Keratinocyte (primary cell): Measurements from ENCODE around the gene ZNF521. TPM values are rescaled to one million over a fixed set of nuclear protein-coding genes. Genes with fewer than 3 reads are reported as not detected.

Source experiments
- DNase-seq: peaks from one replicate; pipeline ENCODE4 v3.0.0-alpha.2; 2011; ENCODE audit warnings: low read depth, missing footprints, low spot score
- FAIRE-seq: peaks from 2 replicates; lab custom pipeline; 2011; peaks lifted over from hg19 to GRCh38; lab: Jason Lieb, UNC
- H2AFZ ChIP-seq: 2 replicates; pipeline ENCODE4 v1.6.0; 2012; ENCODE audit warnings: low read length, control low read depth, inconsistent platforms; ENCODE audit not compliant: control insufficient read depth
- H3K27ac ChIP-seq: 2 replicates; pipeline ENCODE4 v1.5.1; 2011; ENCODE audit warnings: low read length; ENCODE audit not compliant: control insufficient read depth, insufficient read depth
- H3K27me3 ChIP-seq: 3 replicates; pipeline ENCODE4 v1.6.0; 2011; ENCODE audit warnings: low read length; ENCODE audit not compliant: control insufficient read depth, insufficient read depth; ENCODE audit errors: extremely low read depth
- H3K36me3 ChIP-seq, 2 experiments: 2 replicates in 1 of 2; 3 replicates in 1 of 2; pipeline ENCODE4 v1.5.1; 2011; ENCODE audit warnings: low read length in 2 of 2, mild to moderate bottlenecking in 1 of 2; ENCODE audit not compliant: control insufficient read depth in 2 of 2, insufficient read depth in 2 of 2; ENCODE audit errors: extremely low read depth in 1 of 2
- H3K4me1 ChIP-seq: 3 replicates; pipeline ENCODE4 v1.5.1; 2011; ENCODE audit warnings: low read length; ENCODE audit not compliant: control insufficient read depth, insufficient read depth; ENCODE audit errors: extremely low read depth
- H3K4me2 ChIP-seq: 3 replicates; pipeline ENCODE4 v1.6.0; 2011; ENCODE audit warnings: low read depth, low read length; ENCODE audit not compliant: control insufficient read depth, insufficient read depth; ENCODE audit errors: extremely low read depth
- H3K4me3 ChIP-seq, 3 experiments: fragments of 200-600 bp in 1 of 3; sonication (generic) in 1 of 3; 2 replicates in 2 of 3; 3 replicates in 1 of 3; pipeline ENCODE4 v1.5.1; 2011 to 2016; ENCODE audit warnings: low read length in 3 of 3, mild to moderate bottlenecking in 3 of 3, control low read depth in 2 of 3, inconsistent platforms in 1 of 3, low read depth in 1 of 3, mixed read lengths in 1 of 3, mixed run types in 1 of 3, moderate library complexity in 1 of 3; ENCODE audit not compliant: control insufficient read depth in 2 of 3, insufficient read depth in 2 of 3; ENCODE audit errors: extremely low read depth in 1 of 3
- H3K79me2 ChIP-seq: 2 replicates; pipeline ENCODE4 v1.6.0; 2012; ENCODE audit warnings: low read length; ENCODE audit not compliant: control insufficient read depth, insufficient read depth
- H3K9ac ChIP-seq: 3 replicates; pipeline ENCODE4 v1.6.0; 2011; ENCODE audit warnings: low read length; ENCODE audit not compliant: control insufficient read depth, insufficient read depth; ENCODE audit errors: extremely low read depth
- H3K9me1 ChIP-seq: 3 replicates; pipeline ENCODE4 v1.6.0; 2011; ENCODE audit warnings: low read length; ENCODE audit not compliant: control insufficient read depth, insufficient read depth; ENCODE audit errors: extremely low read depth
- H3K9me3 ChIP-seq: 2 replicates; pipeline ENCODE4 v1.5.1; 2012; ENCODE audit warnings: low read depth, low read length; ENCODE audit not compliant: control insufficient read depth
- H4K20me1 ChIP-seq: 3 replicates; pipeline ENCODE4 v1.6.0; 2011; ENCODE audit warnings: low read length; ENCODE audit not compliant: control insufficient read depth, insufficient read depth; ENCODE audit errors: extremely low read depth
- EZH2 ChIP-seq: IDR thresholded peaks from one replicate; pipeline ENCODE4 v1.6.1; 2012; ENCODE audit warnings: inconsistent platforms, mild to moderate bottlenecking, low read length, moderate library complexity
- dilution Hi-C: fragments of 300-500 bp; cut with MboI; formaldehyde crosslinking; loops from one replicate; pipeline ENCODE4 v1.7.0; 2020; ENCODE audit warnings: low sequenced_read_pairs; ENCODE audit not compliant: extremely low pct_ligation_motif_present
- polyA plus RNA-seq, 5 experiments: library from polyadenylated mRNA; depleted of rRNA in 3 of 5; stranded (reverse) in 3 of 5; stranded (forward) in 1 of 5; unstranded in 1 of 5; fragments of >200 nt; gene quantifications; 1 replicate in 1 of 5; 2 replicates in 3 of 5; 3 replicates in 1 of 5; pipeline versions ENCODE4 v1.2.1 to v1.2.3, GENCODE V29; 2011 to 2012; ENCODE audit warnings: missing spikeins in 2 of 5, low read depth in 1 of 5, low replicate concordance in 1 of 5
- TF ChIP-seq, protein P1 (sequence below), 3 experiments: IDR thresholded peaks in 1 of 3; conservative IDR thresholded peaks in 1 of 3; optimal IDR thresholded peaks in 1 of 3; 2 replicates in 2 of 3; 3 replicates in 1 of 3; pipeline versions ENCODE3 to v1.5.1; 2011; ENCODE audit warnings: low read length in 3 of 3, mild to moderate bottlenecking in 3 of 3, moderate library complexity in 2 of 3, control low read depth in 1 of 3, inconsistent platforms in 1 of 3; ENCODE audit not compliant: insufficient read depth in 2 of 3; ENCODE audit errors: extremely low read depth in 1 of 3

The ZNF521 gene
- polyA plus RNA-seq, 1 donor (not counting 4 experiments of a cell fraction or from before 2014, with no cell fraction given) = 0.07 TPM

DNA sequence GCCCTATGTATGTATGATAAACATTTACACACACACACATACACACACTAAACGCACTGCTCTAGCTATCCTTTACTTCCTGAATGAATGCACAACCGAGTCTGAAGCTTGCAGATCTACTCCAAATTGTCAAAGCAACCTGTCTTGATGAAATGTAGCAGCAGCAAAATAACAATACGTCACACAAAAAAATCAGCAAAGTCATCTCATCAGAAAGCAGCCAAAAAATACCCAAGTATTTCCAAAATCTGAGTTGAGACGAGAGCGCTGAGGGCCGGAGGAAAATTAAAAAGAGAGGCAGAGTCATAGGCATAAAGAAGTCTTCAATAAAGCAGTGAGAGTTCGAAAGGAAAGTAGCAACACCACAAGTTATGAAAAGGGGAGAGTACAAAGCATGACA lies 67.7 kb downstream of the ZNF521 start:
- H3K27me3 ChIP-seq = no peaks in the 10 kb centered on the region
- H2AFZ ChIP-seq = no peak overlapping the region
- H3K36me3 ChIP-seq = no peaks in the 10 kb centered on the region
- no peak for TF ChIP-seq EZH2
- TF ChIP-seq, protein P1, sequence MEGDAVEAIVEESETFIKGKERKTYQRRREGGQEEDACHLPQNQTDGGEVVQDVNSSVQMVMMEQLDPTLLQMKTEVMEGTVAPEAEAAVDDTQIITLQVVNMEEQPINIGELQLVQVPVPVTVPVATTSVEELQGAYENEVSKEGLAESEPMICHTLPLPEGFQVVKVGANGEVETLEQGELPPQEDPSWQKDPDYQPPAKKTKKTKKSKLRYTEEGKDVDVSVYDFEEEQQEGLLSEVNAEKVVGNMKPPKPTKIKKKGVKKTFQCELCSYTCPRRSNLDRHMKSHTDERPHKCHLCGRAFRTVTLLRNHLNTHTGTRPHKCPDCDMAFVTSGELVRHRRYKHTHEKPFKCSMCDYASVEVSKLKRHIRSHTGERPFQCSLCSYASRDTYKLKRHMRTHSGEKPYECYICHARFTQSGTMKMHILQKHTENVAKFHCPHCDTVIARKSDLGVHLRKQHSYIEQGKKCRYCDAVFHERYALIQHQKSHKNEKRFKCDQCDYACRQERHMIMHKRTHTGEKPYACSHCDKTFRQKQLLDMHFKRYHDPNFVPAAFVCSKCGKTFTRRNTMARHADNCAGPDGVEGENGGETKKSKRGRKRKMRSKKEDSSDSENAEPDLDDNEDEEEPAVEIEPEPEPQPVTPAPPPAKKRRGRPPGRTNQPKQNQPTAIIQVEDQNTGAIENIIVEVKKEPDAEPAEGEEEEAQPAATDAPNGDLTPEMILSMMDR (optimal IDR thresholded peaks at IDR 0.05 in 1 of 3, IDR thresholded peaks at IDR 0.05 in 1 of 3, conservative IDR thresholded peaks at IDR 0.05 in 1 of 3; ENCODE audit: extremely low read depth in 1 of 3, insufficient read depth in 2 of 3, low read length in 3 of 3) = no peak
- FAIRE-seq = no peak
- no peaks in the 10 kb centered on the region for H3K9me1 ChIP-seq
- no peaks in the 10 kb centered on the region for H3K9me3 ChIP-seq
- no peak overlapping the region for H3K27ac ChIP-seq
- no peak overlapping the region for H3K4me2 ChIP-seq
- no peaks in the 10 kb centered on the region for H3K79me2 ChIP-seq
- H3K4me1 ChIP-seq = no peaks in the 10 kb centered on the region
- H3K4me3 ChIP-seq = no peak overlapping the region
- no peaks in the 10 kb centered on the region for H4K20me1 ChIP-seq
- no peak for DNase-seq
- dilution Hi-C loops = no loop called here
- H3K9ac ChIP-seq = no peak overlapping the region

DNA sequence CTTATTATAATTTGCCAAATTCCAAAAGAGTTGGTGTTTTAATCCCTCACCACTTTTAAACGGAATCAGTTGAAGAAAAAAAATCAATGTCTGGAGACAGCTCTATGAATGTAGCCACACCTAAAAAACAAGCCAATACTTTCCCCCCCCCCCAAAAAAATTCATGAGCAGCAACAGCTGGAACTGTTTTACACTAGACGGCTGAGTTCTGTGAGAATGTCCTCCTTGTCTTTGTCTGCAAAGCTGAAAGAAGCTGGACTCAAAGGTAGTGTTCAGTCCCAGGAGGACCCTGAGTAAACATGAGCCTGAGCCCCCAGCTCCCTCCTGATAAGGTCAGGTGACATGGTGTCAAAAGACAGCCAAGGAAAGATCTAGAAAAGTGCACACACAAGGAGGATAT lies 68.2 kb downstream of the ZNF521 start:
- no peak for TF ChIP-seq EZH2
- TF ChIP-seq, protein P1 (optimal IDR thresholded peaks at IDR 0.05 in 1 of 3, IDR thresholded peaks at IDR 0.05 in 1 of 3, conservative IDR thresholded peaks at IDR 0.05 in 1 of 3; ENCODE audit: extremely low read depth in 1 of 3, insufficient read depth in 2 of 3, low read length in 3 of 3) = no peak
- no peaks in the 10 kb centered on the region for H3K27me3 ChIP-seq
- no peak overlapping the region for H3K4me2 ChIP-seq
- H3K9me3 ChIP-seq = no peaks in the 10 kb centered on the region
- H3K79me2 ChIP-seq = no peaks in the 10 kb centered on the region
- H4K20me1 ChIP-seq = no peaks in the 10 kb centered on the region
- no peaks in the 10 kb centered on the region for H3K36me3 ChIP-seq
- no peaks in the 10 kb centered on the region for H3K9me1 ChIP-seq
- H2AFZ ChIP-seq = no peak overlapping the region
- no peak overlapping the region for H3K27ac ChIP-seq
- FAIRE-seq = no peak
- no peak overlapping the region for H3K9ac ChIP-seq
- dilution Hi-C loops = no loop called here
- H3K4me3 ChIP-seq = no peak overlapping the region
- no peak for DNase-seq
- no peaks in the 10 kb centered on the region for H3K4me1 ChIP-seq
